ENCODE data around the gene SH3PXD2B.

- TF ChIP-seq CTCF (IDR thresholded peaks at IDR 0.05) (no peak), POLR2A (IDR thresholded peaks at IDR 0.05) (no peak)
Measured at GRCh38 chr5:172414531-172415361, 39.6 kb downstream of the SH3PXD2B start.

Measured in thyroid gland (tissue), 4 donors.